Measurements from ENCODE around the gene ZNF618.

GRCh38 chr9:114031037-114031630 is 155.0 kb downstream of the ZNF618 start:
- TF ChIP-seq CBFB (CRISPR knock-in tag; IDR thresholded peaks at IDR 0.05; ENCODE audit: low read depth) (no peak), MAX (CRISPR knock-in tag; IDR thresholded peaks at IDR 0.05) (no peak), ESRRA (CRISPR knock-in tag; IDR thresholded peaks at IDR 0.05; ENCODE audit: borderline replicate concordance) (no peak), CTCF (IDR thresholded peaks at IDR 0.05) (no peak), NR2C2 (CRISPR knock-in tag; IDR thresholded peaks at IDR 0.05) (no peak), PREB (CRISPR knock-in tag; IDR thresholded peaks at IDR 0.05; ENCODE audit: borderline replicate concordance) (no peak), ATF2 (CRISPR knock-in tag; IDR thresholded peaks at IDR 0.05; ENCODE audit: borderline replicate concordance, low read depth) (no peak), ZNF512 (CRISPR knock-in tag; IDR thresholded peaks at IDR 0.05; ENCODE audit: borderline replicate concordance) (no peak), CREM (CRISPR knock-in tag; IDR thresholded peaks at IDR 0.05) (no peak), ZNF232 (CRISPR knock-in tag; IDR thresholded peaks at IDR 0.05) (no peak), ETV6 (CRISPR knock-in tag; IDR thresholded peaks at IDR 0.05) (no peak), ZNF281 (CRISPR knock-in tag; IDR thresholded peaks at IDR 0.05) (no peak), ATF6 (CRISPR knock-in tag; IDR thresholded peaks at IDR 0.05) (no peak), ZNF425 (CRISPR knock-in tag; conservative IDR thresholded peaks at IDR 0.05) (no peak)
